Large intestine (tissue), 1 donor: ENCODE data around the gene ERRFI1. TPM values are rescaled to one million over a fixed set of nuclear protein-coding genes. Genes with fewer than 3 reads are reported as not detected.

Source experiments
- polyA plus RNA-seq: library from polyadenylated mRNA; unstranded; fragments of 120-200 nt; gene quantifications from one replicate; pipeline ENCODE4 v1.2.1, GENCODE V29; 2013

ERRFI1 gene
- polyA plus RNA-seq, 1 donor, result 39.5 TPM

Other genes starting within 250 kb of the ERRFI1 start
- 5.1 TPM for gene PER3, start 242.0 kb downstream of the ERRFI1 start, polyA plus RNA-seq
- 0.36 TPM for gene UTS2, start 173.2 kb downstream of the ERRFI1 start, polyA plus RNA-seq
- 0.33 TPM for gene TNFRSF9, start 85.5 kb downstream of the ERRFI1 start, polyA plus RNA-seq
- gene PARK7, start 64.6 kb downstream of the ERRFI1 start, polyA plus RNA-seq, result 228 TPM